Measurements from ENCODE around the gene SYNPO2L.
"Not testable (repeated sequence)": the region's sequence is repeated elsewhere in the genome, so short reads cannot be mapped to it uniquely, and the experiment has no call there.

SYNPO2L gene

GRCh38 chr10:73662705-73663104 is 6.9 kb upstream of the SYNPO2L start:
- not testable (repeated sequence) for H3K9me3 Mint-ChIP-seq, ATAC-seq, H3K27me3 Mint-ChIP-seq, H3K36me3 Mint-ChIP-seq, H3K4me3 Mint-ChIP-seq, H3K27ac Mint-ChIP-seq, H3K4me1 Mint-ChIP-seq

GRCh38 chr10:73655257-73655989 is 406 bp downstream of the SYNPO2L start:
- H3K27ac Mint-ChIP-seq, result no peak overlapping the region
- peaks cover 16% of the 10 kb centered on the region for H3K27me3 Mint-ChIP-seq
- ATAC-seq, result no peak
- H3K36me3 Mint-ChIP-seq, result no peaks in the 10 kb centered on the region
- H3K4me1 Mint-ChIP-seq, result peaks cover 21% of the 10 kb centered on the region
- no peak overlapping the region for H3K4me3 Mint-ChIP-seq
- H3K9me3 Mint-ChIP-seq, result no peaks in the 10 kb centered on the region

GRCh38 chr10:73653701-73654100 is 2.1 kb downstream of the SYNPO2L start:
- Mint-ChIP-seq H3K27ac (no peak overlapping the region), H3K4me3 (no peak overlapping the region), H3K4me1 (peaks cover 23% of the 10 kb centered on the region), H3K36me3 (no peaks in the 10 kb centered on the region), H3K9me3 (no peaks in the 10 kb centered on the region), H3K27me3 (peaks cover 16% of the 10 kb centered on the region)
- no peak for ATAC-seq

GRCh38 chr10:73653195-73653594 is 2.6 kb downstream of the SYNPO2L start:
- ATAC-seq, result no peak
- H3K36me3 Mint-ChIP-seq, result no peaks in the 10 kb centered on the region

GRCh38 chr10:73650537-73651331 is 5.1 kb downstream of the SYNPO2L start:
- Mint-ChIP-seq H3K27ac (peak overlapping the region; percentile 36), H3K4me3 (no peak overlapping the region), H3K36me3 (no peaks in the 10 kb centered on the region), H3K4me1 (peaks cover 34% of the 10 kb centered on the region), H3K9me3 (no peaks in the 10 kb centered on the region), H3K27me3 (peaks cover 32% of the 10 kb centered on the region)
- ATAC-seq, result peak; percentile 65

More at GRCh38 chr10:73653195-73653594, 2.6 kb downstream of the SYNPO2L start:
- no peak overlapping the region for H3K4me3 Mint-ChIP-seq
- H3K27ac Mint-ChIP-seq, result no peak overlapping the region
- peaks cover 23% of the 10 kb centered on the region for H3K4me1 Mint-ChIP-seq
- H3K27me3 Mint-ChIP-seq, result peaks cover 16% of the 10 kb centered on the region
- no peaks in the 10 kb centered on the region for H3K9me3 Mint-ChIP-seq

- Mint-ChIP-seq H3K27me3 (peaks cover 32% of the 10 kb centered on the region), H3K4me1 (peaks cover 30% of the 10 kb centered on the region), H3K4me3 (no peak overlapping the region), H3K27ac (peak overlapping the region; percentile 36), H3K9me3 (no peaks in the 10 kb centered on the region), H3K36me3 (no peaks in the 10 kb centered on the region)
- ATAC-seq, result no peak
Measured at GRCh38 chr10:73649876-73650536, 5.8 kb downstream of the SYNPO2L start.

- Mint-ChIP-seq H3K27me3 (peaks cover 27% of the 10 kb centered on the region), H3K27ac (no peak overlapping the region), H3K4me1 (peaks cover 29% of the 10 kb centered on the region), H3K9me3 (no peaks in the 10 kb centered on the region), H3K36me3 (no peaks in the 10 kb centered on the region), H3K4me3 (no peak overlapping the region)
- no peak for ATAC-seq
Measured at GRCh38 chr10:73648975-73649829, 6.6 kb downstream of the SYNPO2L start.

GRCh38 chr10:73647875-73648651 is 7.8 kb downstream of the SYNPO2L start:
- Mint-ChIP-seq H3K4me1 (peaks cover 34% of the 10 kb centered on the region), H3K9me3 (no peaks in the 10 kb centered on the region), H3K4me3 (peak overlapping the region; percentile 78), H3K36me3 (no peaks in the 10 kb centered on the region), H3K27ac (peak overlapping the region; percentile 83), H3K27me3 (peaks cover 18% of the 10 kb centered on the region)
- ATAC-seq, result no peak

GRCh38 chr10:73647211-73647874 is 8.5 kb downstream of the SYNPO2L start:
- no peaks in the 10 kb centered on the region for H3K36me3 Mint-ChIP-seq
- ATAC-seq, result no peak
- H3K27me3 Mint-ChIP-seq, result peaks cover 16% of the 10 kb centered on the region
- H3K27ac Mint-ChIP-seq, result peak overlapping the region; percentile 83
- peak overlapping the region; percentile 78 for H3K4me3 Mint-ChIP-seq
- peaks cover 34% of the 10 kb centered on the region for H3K4me1 Mint-ChIP-seq
- no peaks in the 10 kb centered on the region for H3K9me3 Mint-ChIP-seq

GRCh38 chr10:73646598-73647041 is 9.2 kb downstream of the SYNPO2L start:
- H3K9me3 Mint-ChIP-seq, result no peaks in the 10 kb centered on the region
- H3K36me3 Mint-ChIP-seq, result no peaks in the 10 kb centered on the region
- H3K27ac Mint-ChIP-seq, result peak overlapping the region; percentile 83
- peaks cover 16% of the 10 kb centered on the region for H3K27me3 Mint-ChIP-seq
- H3K4me3 Mint-ChIP-seq, result peak overlapping the region; percentile 68
- no peak for ATAC-seq
- H3K4me1 Mint-ChIP-seq, result peaks cover 34% of the 10 kb centered on the region

GRCh38 chr10:73645251-73645650 is 10.6 kb downstream of the SYNPO2L start:
- Mint-ChIP-seq H3K4me1 (peaks cover 26% of the 10 kb centered on the region), H3K27ac (no peak overlapping the region), H3K4me3 (no peak overlapping the region), H3K9me3 (no peaks in the 10 kb centered on the region), H3K27me3 (peaks cover 16% of the 10 kb centered on the region), H3K36me3 (no peaks in the 10 kb centered on the region)
- no peak for ATAC-seq

- no peak for ATAC-seq
- Mint-ChIP-seq H3K27ac (no peak overlapping the region), H3K36me3 (no peaks in the 10 kb centered on the region), H3K4me1 (peaks cover 25% of the 10 kb centered on the region), H3K4me3 (no peak overlapping the region), H3K27me3 (peaks cover 16% of the 10 kb centered on the region), H3K9me3 (no peaks in the 10 kb centered on the region)
Measured at GRCh38 chr10:73644767-73645166, 11.1 kb downstream of the SYNPO2L start.

GRCh38 chr10:73644015-73644743 is 11.7 kb downstream of the SYNPO2L start:
- Mint-ChIP-seq H3K27me3 (peaks cover 16% of the 10 kb centered on the region), H3K9me3 (no peaks in the 10 kb centered on the region)
- ATAC-seq, result peak; percentile 77

More at GRCh38 chr10:73644015-73644743, 11.7 kb downstream of the SYNPO2L start:
- Mint-ChIP-seq H3K27ac (peak overlapping the region; percentile 23), H3K4me3 (peak overlapping the region; percentile 22), H3K4me1 (peaks cover 25% of the 10 kb centered on the region), H3K36me3 (no peaks in the 10 kb centered on the region)
